GM18907 (cell line): Measurements from ENCODE around the gene OST4.

ENCODE experiments used
- ATAC-seq: cut with Tn5 transposase; IDR thresholded peaks from one replicate; pipeline ENCODE4 v1.9.1; 2021; ENCODE audit warnings: mild to moderate bottlenecking, moderate library complexity; ENCODE audit not compliant: unreplicated experiment

Gene OST4

GRCh38 chr2:27093430-27094352 lies 22.2 kb upstream of the OST4 start:
- ATAC-seq, result no peak

GRCh38 chr2:27092696-27093429 lies 21.4 kb upstream of the OST4 start:
- no peak for ATAC-seq

GRCh38 chr2:27091746-27092695 lies 20.6 kb upstream of the OST4 start:
- no peak for ATAC-seq

GRCh38 chr2:27089111-27089954 lies 17.9 kb upstream of the OST4 start:
- ATAC-seq, result no peak

GRCh38 chr2:27088634-27089033 lies 17.2 kb upstream of the OST4 start:
- no peak for ATAC-seq

GRCh38 chr2:27087823-27088410 lies 16.5 kb upstream of the OST4 start:
- ATAC-seq, result no peak

GRCh38 chr2:27086724-27087593 lies 15.5 kb upstream of the OST4 start, which contains the start of gene KHK:
TSS of gene KHK (plus strand) at chr2:27086772. CDS start at chr2:27087260, 488 bp downstream.
- ATAC-seq, result peak; percentile 24

- ATAC-seq, result peak; percentile 78
Measured at GRCh38 chr2:27086090-27086723, 14.8 kb upstream of the OST4 start.

- ATAC-seq, result peak; percentile 7
Measured at GRCh38 chr2:27085673-27086089, 14.2 kb upstream of the OST4 start.

GRCh38 chr2:27085062-27085672 lies 13.7 kb upstream of the OST4 start:
- ATAC-seq, result no peak

- ATAC-seq, result no peak
Measured at GRCh38 chr2:27084297-27085061, 13.0 kb upstream of the OST4 start.

- no peak for ATAC-seq
Measured at GRCh38 chr2:27083410-27084296, 12.2 kb upstream of the OST4 start.

GRCh38 chr2:27082773-27083409 lies 11.4 kb upstream of the OST4 start:
- no peak for ATAC-seq

GRCh38 chr2:27081984-27082772 lies 10.7 kb upstream of the OST4 start:
- no peak for ATAC-seq

- no peak for ATAC-seq
Measured at GRCh38 chr2:27080603-27080936, 9.1 kb upstream of the OST4 start.
